TTC549 (cell line): ENCODE data around the gene COL6A2.
"Not testable (repeated sequence)": the region's sequence is repeated elsewhere in the genome, so short reads cannot be mapped to it uniquely, and the experiment has no call there.

Source experiments
- FAIRE-seq: peaks from 2 replicates; lab custom pipeline; 2012; peaks lifted over from hg19 to GRCh38; lab: Jason Lieb, UNC

The COL6A2 gene

DNA sequence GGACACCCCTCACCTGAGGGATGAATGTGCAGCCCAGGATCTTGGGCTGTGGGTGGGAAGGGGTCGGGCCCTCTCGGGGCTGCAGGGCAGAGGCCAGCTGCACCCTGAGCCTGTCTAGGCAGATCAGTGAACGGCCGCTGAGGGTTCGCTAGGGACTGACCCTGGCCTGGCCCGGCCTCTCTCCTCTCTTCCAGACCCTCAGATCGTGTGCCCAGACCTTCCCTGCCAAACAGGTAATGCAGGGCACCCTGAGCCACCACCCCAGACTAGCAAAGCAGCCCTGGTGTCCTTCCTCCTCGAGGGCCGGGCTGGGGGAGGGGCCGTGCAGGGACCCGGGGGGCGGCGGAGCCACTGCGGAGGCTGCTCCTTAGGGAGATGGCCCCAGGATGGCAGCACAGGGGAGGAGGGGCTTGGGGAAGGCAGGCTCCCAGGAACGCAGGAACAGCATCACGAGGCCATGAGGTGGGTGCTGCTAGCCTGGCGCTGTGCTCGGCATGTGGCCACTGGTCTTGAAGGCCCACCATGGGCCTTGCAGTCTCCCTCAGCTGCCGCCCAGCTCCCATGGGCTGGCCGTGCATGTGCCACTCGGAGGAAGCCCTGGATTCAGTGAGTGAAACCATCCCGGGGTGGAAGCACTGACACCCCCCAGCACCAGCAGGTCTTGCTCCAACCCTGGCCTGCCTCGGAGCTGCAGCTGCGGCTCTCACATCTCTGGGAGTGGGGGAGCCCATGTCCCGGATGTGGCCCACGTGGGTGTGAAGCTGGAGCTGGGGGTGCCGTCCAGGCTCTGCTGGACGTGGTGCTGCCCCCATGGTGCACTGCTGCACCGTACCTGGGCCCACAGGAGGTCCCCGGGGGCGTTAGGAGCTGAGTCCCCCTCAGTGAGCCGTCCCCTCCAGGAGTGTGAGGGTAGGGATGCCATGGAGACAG is 28.7 kb downstream of the COL6A2 start:
- no peak for FAIRE-seq

GRCh38 chr21:46127239-46128105 is 29.6 kb downstream of the COL6A2 start:
- FAIRE-seq, result no peak

- no peak for FAIRE-seq
These were observed 30.4 kb downstream of the COL6A2 start for GRCh38 chr21:46128106-46128932.

GRCh38 chr21:46128933-46129571 is 31.1 kb downstream of the COL6A2 start:
- no peak for FAIRE-seq

- no peak for FAIRE-seq
These were observed 32.1 kb downstream of the COL6A2 start for GRCh38 chr21:46129846-46130651.

- FAIRE-seq, result no peak
These were observed 33.1 kb downstream of the COL6A2 start for GRCh38 chr21:46130831-46131587.

DNA sequence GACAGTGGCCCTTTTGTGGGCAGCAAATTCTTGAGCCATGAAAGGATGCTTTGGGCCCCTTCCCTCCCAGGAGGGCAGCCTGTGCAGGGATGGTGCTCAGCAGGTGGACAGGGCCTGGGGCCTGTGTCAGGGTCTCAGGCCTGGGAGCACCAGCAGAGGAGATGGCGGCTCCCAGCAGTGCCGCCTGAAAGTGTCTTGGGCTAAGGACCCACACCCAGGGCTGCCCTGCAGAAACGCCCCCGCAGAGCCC is 33.6 kb downstream of the COL6A2 start:
- FAIRE-seq, result no peak

GRCh38 chr21:46131838-46132651 is 34.1 kb downstream of the COL6A2 start:
- FAIRE-seq, result no peak

DNA sequence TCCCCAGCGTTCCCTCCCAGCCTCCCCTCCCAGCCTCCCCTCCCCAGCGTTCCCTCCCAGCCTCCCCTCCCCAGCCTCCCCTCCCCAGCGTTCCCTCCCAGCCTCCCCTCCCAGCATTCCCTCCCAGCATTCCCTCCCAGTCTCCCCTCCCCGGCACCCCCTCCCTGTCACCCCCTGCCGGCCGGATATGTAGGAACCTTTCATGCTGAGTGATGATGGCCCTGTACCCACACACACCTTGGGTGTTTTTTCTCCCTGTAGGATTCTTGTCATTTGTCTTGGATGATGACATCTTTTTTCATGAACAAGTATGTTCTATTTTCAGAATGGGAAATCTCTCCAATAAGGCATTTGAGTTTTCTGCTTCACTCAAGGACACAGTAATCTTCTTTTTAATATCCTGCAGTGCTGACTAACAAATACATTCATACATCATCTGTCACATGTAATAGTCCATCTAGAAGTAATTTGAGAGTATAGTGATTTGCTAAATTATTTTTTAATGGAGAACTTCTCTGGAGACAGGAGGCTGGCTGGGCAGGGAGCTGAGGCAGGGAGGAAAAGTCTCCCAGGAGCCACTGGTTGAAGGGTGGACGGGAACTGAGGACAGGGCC is 38.0 kb downstream of the COL6A2 start:
- no peak for FAIRE-seq

- FAIRE-seq, result no peak
These were observed 38.9 kb downstream of the COL6A2 start for GRCh38 chr21:46136739-46137349.

DNA sequence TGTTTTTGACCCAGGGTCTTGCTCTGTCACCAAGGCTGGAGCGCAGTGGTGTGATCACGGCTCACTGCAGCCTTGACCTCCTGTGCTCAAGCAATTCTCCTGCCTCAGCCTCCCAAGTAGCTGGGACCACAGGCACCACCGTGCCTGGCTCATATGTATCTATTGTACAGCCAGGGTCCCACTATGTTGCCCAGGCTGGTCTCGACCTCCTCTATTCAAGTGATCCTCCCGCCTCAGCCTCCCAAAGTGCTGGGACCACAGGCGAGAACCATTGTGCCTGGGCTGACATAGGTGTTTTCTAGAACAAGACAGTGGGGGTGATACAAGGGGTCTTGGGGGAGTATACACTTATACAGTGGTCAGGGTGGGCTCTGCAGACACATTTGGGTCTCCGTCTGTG is 40.0 kb downstream of the COL6A2 start:
- FAIRE-seq, result no peak

DNA sequence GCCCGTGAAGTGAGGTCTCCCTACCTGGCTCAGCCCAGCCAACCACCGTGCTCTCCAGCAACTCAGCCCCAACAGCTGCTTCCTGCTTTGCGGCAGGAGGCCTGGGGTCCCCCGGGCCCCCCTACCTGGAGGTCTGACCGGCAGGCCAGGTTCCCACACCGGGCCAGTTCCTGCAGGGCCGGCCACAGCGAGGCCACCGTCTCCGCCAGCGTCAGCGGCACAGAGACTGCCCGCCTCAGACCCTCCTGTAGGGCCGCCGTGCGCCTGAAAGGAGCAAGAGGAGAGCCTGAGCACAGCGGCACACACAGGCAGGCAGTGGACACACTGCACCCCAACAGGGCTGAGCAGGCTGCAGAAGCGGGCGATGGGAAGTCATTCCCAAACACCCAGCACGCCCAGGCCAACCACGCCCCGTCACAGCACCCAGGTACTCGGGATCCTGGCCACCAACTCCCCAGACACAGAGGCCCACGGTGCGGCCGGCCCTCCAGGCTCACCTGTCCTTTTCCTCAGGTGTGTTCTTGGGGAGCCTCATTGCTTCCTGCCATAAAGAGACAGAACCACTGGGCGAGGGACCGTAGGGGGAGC is 40.6 kb downstream of the COL6A2 start:
- FAIRE-seq, result no peak

DNA sequence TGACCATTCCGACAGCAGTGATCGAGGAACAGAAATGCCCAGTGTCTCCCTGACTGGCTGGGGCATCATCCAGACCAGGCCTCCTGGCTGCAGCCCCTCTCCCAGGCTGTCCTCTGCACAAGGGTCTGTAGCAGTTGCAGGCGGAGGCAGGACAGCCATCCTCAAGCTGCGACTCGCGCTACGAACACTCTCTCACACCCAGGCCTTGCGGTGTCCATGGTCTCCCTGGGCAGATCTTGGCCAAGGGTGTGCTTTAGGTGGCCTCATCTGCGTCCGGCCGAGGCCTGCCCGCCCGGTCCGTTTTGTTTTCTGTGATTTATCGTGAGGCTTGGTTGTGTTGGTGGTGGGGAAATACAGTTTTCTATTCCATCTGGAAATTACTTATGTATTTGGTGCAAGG is 41.8 kb downstream of the COL6A2 start:
- no peak for FAIRE-seq

GRCh38 chr21:46140352-46141003 is 42.6 kb downstream of the COL6A2 start:
- FAIRE-seq, result not testable (repeated sequence)

GRCh38 chr21:46141767-46142581 is 44.1 kb downstream of the COL6A2 start:
- FAIRE-seq, result no peak

GRCh38 chr21:46142582-46143473 is 44.9 kb downstream of the COL6A2 start:
- no peak for FAIRE-seq
